HepG2 (cell line): Measurements from ENCODE around the gene PSMD1. TPM values are rescaled to one million over a fixed set of nuclear protein-coding genes. Genes with fewer than 3 reads are reported as not detected.

Source experiments
- ARNTL ChIP-seq: sonication (generic); formaldehyde crosslinking; IDR thresholded peaks from 2 replicates; pipeline ENCODE4 v1.4.0; 2020; ENCODE audit warnings: mild to moderate bottlenecking, missing genetic modification reagents
- ASH2L ChIP-seq: fragments of 300-600, 200-600 bp; sonication (generic); IDR thresholded peaks from 2 replicates; pipeline ENCODE4 v1.7.0; 2017; ENCODE audit warnings: low read depth, mild to moderate bottlenecking, moderate library complexity, mixed read lengths, low read length; ENCODE audit not compliant: insufficient read length
- CHD4 ChIP-seq: fragments of 200-600 bp; sonication (generic); IDR thresholded peaks from 2 replicates; pipeline ENCODE4 v1.7.0; 2017; ENCODE audit warnings: mild to moderate bottlenecking, low read length, borderline replicate concordance
- DMAP1 ChIP-seq: IDR thresholded peaks from 2 replicates; pipeline ENCODE4 v1.6.1; 2016
- GATA4 ChIP-seq: sonication (generic); IDR thresholded peaks from 2 replicates; pipeline ENCODE4 v1.6.1; 2016; ENCODE audit warnings: antibody characterized with exemption, low read depth, borderline replicate concordance
- KDM1A ChIP-seq: IDR thresholded peaks from 2 replicates; pipeline ENCODE4 v1.6.1; 2016; ENCODE audit warnings: missing compliant biosample characterization
- MEF2D ChIP-seq: sonication (generic); formaldehyde crosslinking; IDR thresholded peaks from 2 replicates; pipeline ENCODE4 v1.5.1; 2020; ENCODE audit warnings: mild to moderate bottlenecking, missing genetic modification reagents
- NCOA1 ChIP-seq: sonication (generic); formaldehyde crosslinking; IDR thresholded peaks from 2 replicates; pipeline ENCODE4 v1.9.0; 2021; ENCODE audit warnings: missing genetic modification reagents
- PCBP2 ChIP-seq: fragments of 200-400 bp; formaldehyde crosslinking; optimal IDR thresholded peaks from 2 replicates; pipeline ENCODE3; 2018; ENCODE audit warnings: low read length, low read depth; ENCODE audit not compliant: poor library complexity, severe bottlenecking
- SMYD3 ChIP-seq: sonication (generic); formaldehyde crosslinking; IDR thresholded peaks from 2 replicates; pipeline ENCODE4 v1.8.1; 2023; ENCODE audit warnings: mild to moderate bottlenecking, missing genetic modification reagents
- TMF1 ChIP-seq: sonication (generic); formaldehyde crosslinking; IDR thresholded peaks from 2 replicates; pipeline ENCODE4 v1.8.1; 2022; ENCODE audit warnings: low read depth, missing genetic modification reagents
- ZBTB20 ChIP-seq: sonication (generic); formaldehyde crosslinking; IDR thresholded peaks from 2 replicates; pipeline ENCODE4 v1.8.1; 2023; ENCODE audit warnings: missing genetic modification reagents, low read depth, mild to moderate bottlenecking, borderline replicate concordance
- ZNF44 ChIP-seq: sonication (generic); formaldehyde crosslinking; IDR thresholded peaks from 2 replicates; pipeline ENCODE4 v1.5.1; 2020; ENCODE audit warnings: mild to moderate bottlenecking, missing genetic modification reagents
- ZNF577 ChIP-seq: sonication (generic); formaldehyde crosslinking; IDR thresholded peaks from 2 replicates; pipeline ENCODE4 v1.4.0; 2020; ENCODE audit warnings: mild to moderate bottlenecking, low read depth, missing genetic modification reagents, borderline replicate concordance
- ZNF816 ChIP-seq: sonication (generic); formaldehyde crosslinking; IDR thresholded peaks from 2 replicates; pipeline ENCODE4 v1.8.0; 2022; ENCODE audit warnings: missing genetic modification reagents, mild to moderate bottlenecking, borderline replicate concordance
- polyA plus RNA-seq, 8 experiments: library from polyadenylated mRNA; depleted of rRNA in 3 of 8; stranded (reverse) in 7 of 8; unstranded in 1 of 8; fragments of >200 nt; fragmentation: Illumina TruSeq in 4 of 8; extraction: Trizol in 4 of 8; gene quantifications; 2 replicates each; pipeline versions ENCODE4 v1.2.1 to v1.2.3, GENCODE V29; 2011 to 2016; ENCODE audit warnings: low read depth in 4 of 8, missing spikeins in 1 of 8, mixed read lengths in 1 of 8; ENCODE audit not compliant: insufficient read depth in 1 of 8
- total RNA-seq, 5 experiments: library from RNA; depleted of rRNA; stranded (reverse); fragments of >200 nt; fragmentation: Illumina TruSeq; extraction: Trizol; gene quantifications; 2 replicates each; pipeline ENCODE4 v1.2.3, GENCODE V29; 2016; ENCODE audit warnings: low read depth in 1 of 5
- TF ChIP-seq, protein P1 (sequence below): fragments of 450-650 bp; IDR thresholded peaks from 2 replicates; pipeline ENCODE4 v1.6.1; 2017; ENCODE audit warnings: mild to moderate bottlenecking
- TF ChIP-seq, protein P2 (sequence below): sonication (generic); formaldehyde crosslinking; IDR thresholded peaks from 2 replicates; pipeline ENCODE4 v1.4.0; 2020; ENCODE audit warnings: missing genetic modification reagents, mild to moderate bottlenecking, borderline replicate concordance
- TF ChIP-seq, protein P3 (sequence below): sonication (generic); formaldehyde crosslinking; IDR thresholded peaks from 2 replicates; pipeline ENCODE4 v1.4.0; 2020; ENCODE audit warnings: missing genetic modification reagents, borderline replicate concordance
- TF ChIP-seq, protein P4 (sequence below): sonication (generic); formaldehyde crosslinking; IDR thresholded peaks from 2 replicates; pipeline ENCODE4 v1.8.1; 2023; ENCODE audit warnings: mild to moderate bottlenecking, missing genetic modification reagents
- TF ChIP-seq, protein P5 (sequence below): sonication (generic); formaldehyde crosslinking; IDR thresholded peaks from 2 replicates; pipeline ENCODE4 v1.4.0; 2020; ENCODE audit warnings: missing genetic modification reagents

PSMD1 gene
- total and polyA plus RNA-seq, 2 of the 13 experiments (the other 11 are each of a cell fraction or from before 2014, with no cell fraction given): 136 to 191 TPM

DNA sequence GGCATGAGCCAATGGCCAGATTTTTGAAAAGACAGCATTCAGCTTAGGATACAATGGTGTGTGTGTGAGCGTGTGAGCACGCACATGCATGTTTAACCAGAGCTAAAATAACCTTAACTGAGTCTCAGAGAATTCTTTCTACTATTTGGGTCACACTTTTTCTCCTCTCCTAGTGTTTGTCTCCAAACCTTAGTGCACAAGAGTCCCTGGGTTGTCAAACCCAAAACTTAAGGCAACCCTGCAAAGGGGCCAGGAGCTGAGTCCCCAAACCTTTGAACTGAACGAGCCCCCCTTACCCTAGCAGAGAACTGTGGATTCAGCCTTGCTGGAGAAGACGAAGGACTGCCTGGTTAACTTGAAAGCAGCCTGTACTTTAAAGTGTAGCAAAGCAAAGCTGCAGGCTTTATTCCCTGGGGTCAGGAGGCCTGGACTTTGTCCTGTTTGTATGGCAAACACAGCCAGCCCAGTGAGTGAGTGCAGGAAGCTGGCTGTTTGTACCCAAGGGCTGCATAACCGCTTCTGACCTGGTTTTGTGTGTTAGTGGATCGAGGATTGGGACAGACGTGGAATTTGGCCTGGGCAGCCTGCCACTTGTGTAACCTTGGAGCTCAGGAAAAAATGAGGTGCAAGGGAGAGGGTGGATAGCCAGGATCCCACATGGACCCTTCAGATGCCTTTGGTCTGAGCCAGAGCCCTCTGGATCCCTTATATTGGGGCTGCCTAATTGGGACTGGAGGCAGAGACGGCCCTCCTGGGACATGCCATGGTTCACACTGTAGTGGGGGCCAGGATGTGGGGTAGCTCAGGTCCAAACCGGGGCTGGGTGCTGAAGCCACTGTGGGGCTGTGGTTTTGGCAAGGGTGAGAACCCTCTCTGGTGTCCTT, 6.4 kb upstream of the PSMD1 start (continued):
- TF ChIP-seq, protein P1, sequence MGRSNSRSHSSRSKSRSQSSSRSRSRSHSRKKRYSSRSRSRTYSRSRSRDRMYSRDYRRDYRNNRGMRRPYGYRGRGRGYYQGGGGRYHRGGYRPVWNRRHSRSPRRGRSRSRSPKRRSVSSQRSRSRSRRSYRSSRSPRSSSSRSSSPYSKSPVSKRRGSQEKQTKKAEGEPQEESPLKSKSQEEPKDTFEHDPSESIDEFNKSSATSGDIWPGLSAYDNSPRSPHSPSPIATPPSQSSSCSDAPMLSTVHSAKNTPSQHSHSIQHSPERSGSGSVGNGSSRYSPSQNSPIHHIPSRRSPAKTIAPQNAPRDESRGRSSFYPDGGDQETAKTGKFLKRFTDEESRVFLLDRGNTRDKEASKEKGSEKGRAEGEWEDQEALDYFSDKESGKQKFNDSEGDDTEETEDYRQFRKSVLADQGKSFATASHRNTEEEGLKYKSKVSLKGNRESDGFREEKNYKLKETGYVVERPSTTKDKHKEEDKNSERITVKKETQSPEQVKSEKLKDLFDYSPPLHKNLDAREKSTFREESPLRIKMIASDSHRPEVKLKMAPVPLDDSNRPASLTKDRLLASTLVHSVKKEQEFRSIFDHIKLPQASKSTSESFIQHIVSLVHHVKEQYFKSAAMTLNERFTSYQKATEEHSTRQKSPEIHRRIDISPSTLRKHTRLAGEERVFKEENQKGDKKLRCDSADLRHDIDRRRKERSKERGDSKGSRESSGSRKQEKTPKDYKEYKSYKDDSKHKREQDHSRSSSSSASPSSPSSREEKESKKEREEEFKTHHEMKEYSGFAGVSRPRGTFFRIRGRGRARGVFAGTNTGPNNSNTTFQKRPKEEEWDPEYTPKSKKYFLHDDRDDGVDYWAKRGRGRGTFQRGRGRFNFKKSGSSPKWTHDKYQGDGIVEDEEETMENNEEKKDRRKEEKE: no peak
- TF ChIP-seq, protein P2, sequence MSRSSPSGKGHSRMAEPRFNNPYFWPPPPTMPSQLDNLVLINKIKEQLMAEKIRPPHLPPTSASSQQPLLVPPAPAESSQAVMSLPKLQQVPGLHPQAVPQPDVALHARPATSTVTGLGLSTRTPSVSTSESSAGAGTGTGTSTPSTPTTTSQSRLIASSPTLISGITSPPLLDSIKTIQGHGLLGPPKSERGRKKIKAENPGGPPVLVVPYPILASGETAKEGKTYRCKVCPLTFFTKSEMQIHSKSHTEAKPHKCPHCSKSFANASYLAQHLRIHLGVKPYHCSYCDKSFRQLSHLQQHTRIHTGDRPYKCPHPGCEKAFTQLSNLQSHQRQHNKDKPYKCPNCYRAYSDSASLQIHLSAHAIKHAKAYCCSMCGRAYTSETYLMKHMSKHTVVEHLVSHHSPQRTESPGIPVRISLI: peak; percentile 96
- TF ChIP-seq ZNF577 (CRISPR knock-in tag): no peak
- peak; percentile 99 for TF ChIP-seq MEF2D (CRISPR knock-in tag)
- peak; percentile 97 for TF ChIP-seq ASH2L
- TF ChIP-seq DMAP1 (CRISPR knock-in tag): no peak; the same call in none of the 2 replicates
- TF ChIP-seq PCBP2: no peak
- peak; percentile 93 for TF ChIP-seq NCOA1 (CRISPR knock-in tag)
- peak; percentile 91; the same call in 1 of the 2 replicates for TF ChIP-seq CHD4
- no peak for TF ChIP-seq ZNF44 (CRISPR knock-in tag)
- TF ChIP-seq TMF1 (CRISPR knock-in tag): no peak; the same call in none of the 2 replicates
- TF ChIP-seq GATA4: peak; percentile 93
- TF ChIP-seq KDM1A (CRISPR knock-in tag): peak; percentile 76
- TF ChIP-seq SMYD3 (CRISPR knock-in tag): peak; percentile 99
- TF ChIP-seq, protein P3, sequence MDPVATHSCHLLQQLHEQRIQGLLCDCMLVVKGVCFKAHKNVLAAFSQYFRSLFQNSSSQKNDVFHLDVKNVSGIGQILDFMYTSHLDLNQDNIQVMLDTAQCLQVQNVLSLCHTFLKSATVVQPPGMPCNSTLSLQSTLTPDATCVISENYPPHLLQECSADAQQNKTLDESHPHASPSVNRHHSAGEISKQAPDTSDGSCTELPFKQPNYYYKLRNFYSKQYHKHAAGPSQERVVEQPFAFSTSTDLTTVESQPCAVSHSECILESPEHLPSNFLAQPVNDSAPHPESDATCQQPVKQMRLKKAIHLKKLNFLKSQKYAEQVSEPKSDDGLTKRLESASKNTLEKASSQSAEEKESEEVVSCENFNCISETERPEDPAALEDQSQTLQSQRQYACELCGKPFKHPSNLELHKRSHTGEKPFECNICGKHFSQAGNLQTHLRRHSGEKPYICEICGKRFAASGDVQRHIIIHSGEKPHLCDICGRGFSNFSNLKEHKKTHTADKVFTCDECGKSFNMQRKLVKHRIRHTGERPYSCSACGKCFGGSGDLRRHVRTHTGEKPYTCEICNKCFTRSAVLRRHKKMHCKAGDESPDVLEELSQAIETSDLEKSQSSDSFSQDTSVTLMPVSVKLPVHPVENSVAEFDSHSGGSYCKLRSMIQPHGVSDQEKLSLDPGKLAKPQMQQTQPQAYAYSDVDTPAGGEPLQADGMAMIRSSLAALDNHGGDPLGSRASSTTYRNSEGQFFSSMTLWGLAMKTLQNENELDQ (CRISPR knock-in tag): peak; percentile 46; the same call in 1 of the 2 replicates
- TF ChIP-seq, protein P4, sequence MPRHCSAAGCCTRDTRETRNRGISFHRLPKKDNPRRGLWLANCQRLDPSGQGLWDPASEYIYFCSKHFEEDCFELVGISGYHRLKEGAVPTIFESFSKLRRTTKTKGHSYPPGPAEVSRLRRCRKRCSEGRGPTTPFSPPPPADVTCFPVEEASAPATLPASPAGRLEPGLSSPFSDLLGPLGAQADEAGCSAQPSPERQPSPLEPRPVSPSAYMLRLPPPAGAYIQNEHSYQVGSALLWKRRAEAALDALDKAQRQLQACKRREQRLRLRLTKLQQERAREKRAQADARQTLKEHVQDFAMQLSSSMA (CRISPR knock-in tag): peak; percentile 80; the same call in 1 of the 2 replicates
- peak; percentile 93 for TF ChIP-seq ARNTL
- peak; percentile 80; the same call in 1 of the 2 replicates for TF ChIP-seq ZNF816 (CRISPR knock-in tag)
- peak; percentile 96; the same call in 1 of the 2 replicates for TF ChIP-seq ZBTB20
- TF ChIP-seq, protein P5, sequence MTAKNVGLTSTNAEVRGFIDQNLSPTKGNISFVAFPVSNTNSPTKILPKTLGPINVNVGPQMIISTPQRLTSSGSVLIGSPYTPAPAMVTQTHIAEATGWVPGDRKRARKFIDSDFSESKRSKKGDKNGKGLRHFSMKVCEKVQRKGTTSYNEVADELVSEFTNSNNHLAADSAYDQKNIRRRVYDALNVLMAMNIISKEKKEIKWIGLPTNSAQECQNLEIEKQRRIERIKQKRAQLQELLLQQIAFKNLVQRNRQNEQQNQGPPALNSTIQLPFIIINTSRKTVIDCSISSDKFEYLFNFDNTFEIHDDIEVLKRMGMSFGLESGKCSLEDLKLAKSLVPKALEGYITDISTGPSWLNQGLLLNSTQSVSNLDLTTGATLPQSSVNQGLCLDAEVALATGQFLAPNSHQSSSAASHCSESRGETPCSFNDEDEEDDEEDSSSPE: peak; percentile 81
